Measurements from ENCODE around the gene PROK1. TPM values are rescaled to one million over a fixed set of nuclear protein-coding genes. Genes with fewer than 3 reads are reported as not detected.

Gene PROK1
- polyA plus RNA-seq, 1 of the 3 experiments (the other 2 are of a cell fraction) = not detected

DNA sequence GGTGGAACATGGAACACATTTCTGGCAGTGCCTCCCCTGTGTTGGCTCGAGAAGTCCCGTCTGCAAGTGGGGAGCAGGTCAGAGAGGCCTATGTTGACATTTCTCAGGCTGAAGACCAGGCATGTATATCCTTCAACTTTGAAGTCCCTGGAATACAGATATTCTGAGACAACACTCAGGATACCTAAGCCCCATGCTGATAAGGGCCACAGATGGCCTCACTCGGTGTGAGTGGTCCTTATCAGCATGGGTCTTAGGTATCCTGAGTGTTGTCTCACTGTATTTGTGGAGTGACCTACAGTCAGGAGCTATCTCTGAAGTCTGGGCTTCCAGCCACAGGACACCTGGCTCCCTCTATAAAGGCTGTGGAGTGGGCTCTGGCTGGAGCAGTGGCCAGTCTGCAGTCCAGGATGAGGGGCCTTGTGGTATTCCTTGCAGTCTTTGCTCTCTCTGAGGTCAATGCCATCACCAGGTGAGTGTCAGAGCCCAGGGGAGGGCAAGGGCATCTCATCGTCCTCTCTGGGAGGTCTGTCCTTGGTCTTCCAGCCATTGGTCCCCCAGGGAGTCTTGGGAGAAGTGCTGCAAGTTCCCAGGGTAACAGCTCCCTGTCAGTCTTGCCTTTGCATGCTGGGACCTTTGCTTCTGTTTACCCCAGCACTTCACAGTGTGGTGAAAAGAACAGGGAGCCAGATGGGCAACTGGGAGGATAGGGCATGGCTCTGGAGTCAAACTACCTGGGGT, 29.6 kb downstream of the PROK1 start:
- no peaks in the 10 kb centered on the region for H3K27me3 ChIP-seq (ENCODE audit: insufficient read depth)
- H3K79me2 ChIP-seq (ENCODE audit: insufficient read depth) = no peaks in the 10 kb centered on the region
- WGBS (ENCODE audit: low lambda C conversion rate) = 77% methylated on average over 4 of the region's 4 CpGs
- ChIA-PET CTCF (interaction anchor here (1.0 to 13.4 kb wide), 5 partner anchors 9 to 168 kb away, joined by 3 to 132 read pairs (median 5); no protein-coding TSS in a partner anchor), POLR2A (no interaction called here)
- H3F3A ChIP-seq (replicated peaks; ENCODE audit: insufficient read depth) = peaks cover 8% of the 10 kb centered on the region
- no peak for DNase-seq
- H3K4me2 ChIP-seq = no peak overlapping the region
- no peak overlapping the region for H3K27ac ChIP-seq (ENCODE audit: low read depth in 2 of 2, low read length in 1 of 2)
- no peaks in the 10 kb centered on the region for H3K9me2 ChIP-seq
- peaks cover 2 to 15% of the 10 kb centered on the region in 2 experiments; a peak in 2 of 4 replicates for H3K4me1 ChIP-seq (ENCODE audit: control insufficient read depth in 1 of 2, insufficient read depth in 2 of 2, low read depth in 1 of 2, low read length in 1 of 2)
- no peaks in the 10 kb centered on the region for H3K9me3 ChIP-seq
- no peak overlapping the region for H2AFZ ChIP-seq (ENCODE audit: low read depth)
- no peaks in the 10 kb centered on the region for H3K36me3 ChIP-seq (replicated peaks in 1 of 2; ENCODE audit: control insufficient read depth in 1 of 2, insufficient read depth in 2 of 2, low read length in 1 of 2)
- no peak overlapping the region for H3K9ac ChIP-seq
- TF ChIP-seq JUND (IDR thresholded peaks at IDR 0.05) (no peak), RCOR1 (IDR thresholded peaks at IDR 0.05; ENCODE audit: low read length) (no peak), MXI1 (IDR thresholded peaks at IDR 0.05; ENCODE audit: low read depth, low read length) (no peak), EZH2phosphoT487 (IDR thresholded peaks at IDR 0.05; ENCODE audit: borderline replicate concordance, low read depth) (no peak), ELF1 (IDR thresholded peaks at IDR 0.05) (no peak), TAF1 (IDR thresholded peaks at IDR 0.05; ENCODE audit: borderline replicate concordance, low read depth, low read length) (no peak), NFIC (IDR thresholded peaks at IDR 0.05; ENCODE audit: borderline replicate concordance) (no peak), FOXM1 (IDR thresholded peaks at IDR 0.05; ENCODE audit: low read depth) (no peak), POLR2AphosphoS5 (IDR thresholded peaks at IDR 0.05; ENCODE audit: low read depth, low read length) (no peak)
- TF ChIP-seq, protein P1, sequence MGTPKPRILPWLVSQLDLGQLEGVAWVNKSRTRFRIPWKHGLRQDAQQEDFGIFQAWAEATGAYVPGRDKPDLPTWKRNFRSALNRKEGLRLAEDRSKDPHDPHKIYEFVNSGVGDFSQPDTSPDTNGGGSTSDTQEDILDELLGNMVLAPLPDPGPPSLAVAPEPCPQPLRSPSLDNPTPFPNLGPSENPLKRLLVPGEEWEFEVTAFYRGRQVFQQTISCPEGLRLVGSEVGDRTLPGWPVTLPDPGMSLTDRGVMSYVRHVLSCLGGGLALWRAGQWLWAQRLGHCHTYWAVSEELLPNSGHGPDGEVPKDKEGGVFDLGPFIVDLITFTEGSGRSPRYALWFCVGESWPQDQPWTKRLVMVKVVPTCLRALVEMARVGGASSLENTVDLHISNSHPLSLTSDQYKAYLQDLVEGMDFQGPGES (IDR thresholded peaks at IDR 0.05; ENCODE audit: low read depth, low read length) = no peak
- TF ChIP-seq, protein P2, sequence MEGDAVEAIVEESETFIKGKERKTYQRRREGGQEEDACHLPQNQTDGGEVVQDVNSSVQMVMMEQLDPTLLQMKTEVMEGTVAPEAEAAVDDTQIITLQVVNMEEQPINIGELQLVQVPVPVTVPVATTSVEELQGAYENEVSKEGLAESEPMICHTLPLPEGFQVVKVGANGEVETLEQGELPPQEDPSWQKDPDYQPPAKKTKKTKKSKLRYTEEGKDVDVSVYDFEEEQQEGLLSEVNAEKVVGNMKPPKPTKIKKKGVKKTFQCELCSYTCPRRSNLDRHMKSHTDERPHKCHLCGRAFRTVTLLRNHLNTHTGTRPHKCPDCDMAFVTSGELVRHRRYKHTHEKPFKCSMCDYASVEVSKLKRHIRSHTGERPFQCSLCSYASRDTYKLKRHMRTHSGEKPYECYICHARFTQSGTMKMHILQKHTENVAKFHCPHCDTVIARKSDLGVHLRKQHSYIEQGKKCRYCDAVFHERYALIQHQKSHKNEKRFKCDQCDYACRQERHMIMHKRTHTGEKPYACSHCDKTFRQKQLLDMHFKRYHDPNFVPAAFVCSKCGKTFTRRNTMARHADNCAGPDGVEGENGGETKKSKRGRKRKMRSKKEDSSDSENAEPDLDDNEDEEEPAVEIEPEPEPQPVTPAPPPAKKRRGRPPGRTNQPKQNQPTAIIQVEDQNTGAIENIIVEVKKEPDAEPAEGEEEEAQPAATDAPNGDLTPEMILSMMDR (IDR thresholded peaks at IDR 0.05) = no peak
- H3K4me3 ChIP-seq (ENCODE audit: low read depth in 2 of 2, low read length in 1 of 2) = no peak overlapping the region
- no peaks in the 10 kb centered on the region for H4K20me1 ChIP-seq (ENCODE audit: insufficient read depth)

DNA sequence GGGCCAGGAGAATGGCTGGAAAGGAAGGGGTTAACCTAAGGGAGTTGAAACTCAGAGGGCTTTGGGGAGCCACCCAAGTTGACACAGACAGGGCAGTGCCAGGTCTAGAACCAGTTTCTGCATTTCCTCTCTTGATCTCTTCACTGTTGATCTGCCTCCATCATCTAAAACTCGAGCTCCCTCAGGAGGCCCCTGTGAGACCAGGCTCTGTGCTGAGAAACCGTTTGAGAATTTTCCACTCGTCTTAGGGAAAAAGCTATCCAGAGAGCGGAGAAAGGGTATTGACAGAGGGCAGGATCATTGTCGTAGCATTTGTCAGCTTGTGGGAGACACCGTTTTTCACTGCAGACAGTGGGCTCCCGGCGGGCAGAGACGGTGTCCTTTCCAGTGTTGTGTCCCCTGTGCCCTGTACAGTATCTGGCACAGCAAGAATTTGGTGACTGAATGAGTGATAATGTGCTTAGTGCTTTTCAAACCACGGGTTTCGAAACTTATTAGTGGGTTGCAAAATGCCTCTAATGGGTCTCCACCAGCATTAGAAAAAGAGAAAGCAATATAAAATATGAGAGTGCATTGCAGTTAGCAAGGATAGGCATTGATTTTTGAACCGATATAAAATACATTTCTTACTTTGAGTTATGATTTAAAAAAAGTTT, 31.1 kb downstream of the PROK1 start:
- Histone ChIP-seq H2AFZ (ENCODE audit: low read depth) (no peak overlapping the region), H3F3A (replicated peaks; ENCODE audit: insufficient read depth) (peaks cover 7% of the 10 kb centered on the region), H3K4me3 (ENCODE audit: low read depth in 2 of 2, low read length in 1 of 2) (no peak overlapping the region), H3K9ac (no peak overlapping the region), H3K4me1 (ENCODE audit: control insufficient read depth in 1 of 2, insufficient read depth in 2 of 2, low read depth in 1 of 2, low read length in 1 of 2) (peaks cover 0 to 10% of the 10 kb centered on the region in 2 experiments; a peak in 2 of 4 replicates), H3K9me3 (no peaks in the 10 kb centered on the region), H3K9me2 (no peaks in the 10 kb centered on the region), H3K4me2 (no peak overlapping the region), H4K20me1 (ENCODE audit: insufficient read depth) (no peaks in the 10 kb centered on the region), H3K27ac (ENCODE audit: low read depth in 2 of 2, low read length in 1 of 2) (no peak overlapping the region), H3K27me3 (ENCODE audit: insufficient read depth) (no peaks in the 10 kb centered on the region), H3K36me3 (replicated peaks in 1 of 2; ENCODE audit: control insufficient read depth in 1 of 2, insufficient read depth in 2 of 2, low read length in 1 of 2) (no peaks in the 10 kb centered on the region), H3K79me2 (ENCODE audit: insufficient read depth) (no peaks in the 10 kb centered on the region)
- TF ChIP-seq, protein P3, sequence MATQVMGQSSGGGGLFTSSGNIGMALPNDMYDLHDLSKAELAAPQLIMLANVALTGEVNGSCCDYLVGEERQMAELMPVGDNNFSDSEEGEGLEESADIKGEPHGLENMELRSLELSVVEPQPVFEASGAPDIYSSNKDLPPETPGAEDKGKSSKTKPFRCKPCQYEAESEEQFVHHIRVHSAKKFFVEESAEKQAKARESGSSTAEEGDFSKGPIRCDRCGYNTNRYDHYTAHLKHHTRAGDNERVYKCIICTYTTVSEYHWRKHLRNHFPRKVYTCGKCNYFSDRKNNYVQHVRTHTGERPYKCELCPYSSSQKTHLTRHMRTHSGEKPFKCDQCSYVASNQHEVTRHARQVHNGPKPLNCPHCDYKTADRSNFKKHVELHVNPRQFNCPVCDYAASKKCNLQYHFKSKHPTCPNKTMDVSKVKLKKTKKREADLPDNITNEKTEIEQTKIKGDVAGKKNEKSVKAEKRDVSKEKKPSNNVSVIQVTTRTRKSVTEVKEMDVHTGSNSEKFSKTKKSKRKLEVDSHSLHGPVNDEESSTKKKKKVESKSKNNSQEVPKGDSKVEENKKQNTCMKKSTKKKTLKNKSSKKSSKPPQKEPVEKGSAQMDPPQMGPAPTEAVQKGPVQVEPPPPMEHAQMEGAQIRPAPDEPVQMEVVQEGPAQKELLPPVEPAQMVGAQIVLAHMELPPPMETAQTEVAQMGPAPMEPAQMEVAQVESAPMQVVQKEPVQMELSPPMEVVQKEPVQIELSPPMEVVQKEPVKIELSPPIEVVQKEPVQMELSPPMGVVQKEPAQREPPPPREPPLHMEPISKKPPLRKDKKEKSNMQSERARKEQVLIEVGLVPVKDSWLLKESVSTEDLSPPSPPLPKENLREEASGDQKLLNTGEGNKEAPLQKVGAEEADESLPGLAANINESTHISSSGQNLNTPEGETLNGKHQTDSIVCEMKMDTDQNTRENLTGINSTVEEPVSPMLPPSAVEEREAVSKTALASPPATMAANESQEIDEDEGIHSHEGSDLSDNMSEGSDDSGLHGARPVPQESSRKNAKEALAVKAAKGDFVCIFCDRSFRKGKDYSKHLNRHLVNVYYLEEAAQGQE (IDR thresholded peaks at IDR 0.05; ENCODE audit: low read depth, low read length) = no peak
- TF ChIP-seq, protein P4, sequence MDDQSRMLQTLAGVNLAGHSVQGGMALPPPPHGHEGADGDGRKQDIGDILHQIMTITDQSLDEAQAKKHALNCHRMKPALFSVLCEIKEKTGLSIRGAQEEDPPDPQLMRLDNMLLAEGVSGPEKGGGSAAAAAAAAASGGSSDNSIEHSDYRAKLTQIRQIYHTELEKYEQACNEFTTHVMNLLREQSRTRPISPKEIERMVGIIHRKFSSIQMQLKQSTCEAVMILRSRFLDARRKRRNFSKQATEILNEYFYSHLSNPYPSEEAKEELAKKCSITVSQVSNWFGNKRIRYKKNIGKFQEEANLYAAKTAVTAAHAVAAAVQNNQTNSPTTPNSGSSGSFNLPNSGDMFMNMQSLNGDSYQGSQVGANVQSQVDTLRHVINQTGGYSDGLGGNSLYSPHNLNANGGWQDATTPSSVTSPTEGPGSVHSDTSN (IDR thresholded peaks at IDR 0.05) = no peak
- TF ChIP-seq, protein P5, sequence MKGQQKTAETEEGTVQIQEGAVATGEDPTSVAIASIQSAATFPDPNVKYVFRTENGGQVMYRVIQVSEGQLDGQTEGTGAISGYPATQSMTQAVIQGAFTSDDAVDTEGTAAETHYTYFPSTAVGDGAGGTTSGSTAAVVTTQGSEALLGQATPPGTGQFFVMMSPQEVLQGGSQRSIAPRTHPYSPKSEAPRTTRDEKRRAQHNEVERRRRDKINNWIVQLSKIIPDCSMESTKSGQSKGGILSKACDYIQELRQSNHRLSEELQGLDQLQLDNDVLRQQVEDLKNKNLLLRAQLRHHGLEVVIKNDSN (IDR thresholded peaks at IDR 0.05; ENCODE audit: borderline replicate concordance, low read depth) = no peak
- TF ChIP-seq, protein P1 (IDR thresholded peaks at IDR 0.05; ENCODE audit: low read depth, low read length) = no peak
- TF ChIP-seq SIN3A (IDR thresholded peaks at IDR 0.05; ENCODE audit: borderline replicate concordance, low read depth, low read length) = no peak
- DNase-seq = no peak
- ChIA-PET POLR2A (no interaction called here), CTCF (interaction anchor here (1.4 to 13.4 kb wide), 3 partner anchors 16 to 69 kb away, joined by 4 to 132 read pairs (median 16); no protein-coding TSS in a partner anchor)
- 77% methylated on average over 12 of the region's 12 CpGs for WGBS (ENCODE audit: low lambda C conversion rate)
